Activated T-helper 1 cell treated with anti-CD3 and anti-CD28 coated beads, Interleukin-12 subunit alpha, Interleukin-12 subunit beta, Interleukin-2, Interleukin-4 antibody, amounts not matched to agents 30 ng/mL and 10 ng/mL and 1 ng/mL, durations not matched to agents 14 hours and 24 hours and 36 hours (primary cell): ENCODE data around the gene STIMATE. TPM values are rescaled to one million over a fixed set of nuclear protein-coding genes. Genes with fewer than 3 reads are reported as not detected.

Experiments
- DNase-seq: peaks from one replicate; pipeline ENCODE4 v3.0.0; 2021; ENCODE audit warnings: low spot score
- H3K27ac Mint-ChIP-seq: one replicate; pipeline ENCODE4 v1.8.0; 2021; ENCODE audit warnings: mild to moderate bottlenecking, mixed read lengths
- H3K27me3 Mint-ChIP-seq: one replicate; pipeline ENCODE4 v1.8.0; 2022; ENCODE audit warnings: mild to moderate bottlenecking, moderate library complexity, mixed read lengths; ENCODE audit not compliant: insufficient read depth
- H3K36me3 Mint-ChIP-seq: one replicate; pipeline ENCODE4 v1.8.0; 2021; ENCODE audit warnings: low read depth, mixed read lengths
- H3K4me1 Mint-ChIP-seq: one replicate; pipeline ENCODE4 v1.8.0; 2021; ENCODE audit warnings: low read depth, mixed read lengths
- H3K4me3 Mint-ChIP-seq: one replicate; pipeline ENCODE4 v1.8.0; 2021; ENCODE audit warnings: mild to moderate bottlenecking, moderate library complexity, mixed read lengths
- H3K9me3 Mint-ChIP-seq: one replicate; pipeline ENCODE4 v1.8.0; 2021; ENCODE audit warnings: mixed read lengths
- intact Hi-C: fragments of 100-400 bp; cut with micrococcal nuclease; formaldehyde crosslinking; loops from one replicate; pipeline ENCODE4 v1.15.1; 2024
- total RNA-seq: library from RNA; stranded (reverse); gene quantifications from 2 replicates; pipeline ENCODE4 v1.2.3, GENCODE V29; 2022

Gene STIMATE
- total RNA-seq, 1 donor from 2014 or later: 20.1 TPM

DNA sequence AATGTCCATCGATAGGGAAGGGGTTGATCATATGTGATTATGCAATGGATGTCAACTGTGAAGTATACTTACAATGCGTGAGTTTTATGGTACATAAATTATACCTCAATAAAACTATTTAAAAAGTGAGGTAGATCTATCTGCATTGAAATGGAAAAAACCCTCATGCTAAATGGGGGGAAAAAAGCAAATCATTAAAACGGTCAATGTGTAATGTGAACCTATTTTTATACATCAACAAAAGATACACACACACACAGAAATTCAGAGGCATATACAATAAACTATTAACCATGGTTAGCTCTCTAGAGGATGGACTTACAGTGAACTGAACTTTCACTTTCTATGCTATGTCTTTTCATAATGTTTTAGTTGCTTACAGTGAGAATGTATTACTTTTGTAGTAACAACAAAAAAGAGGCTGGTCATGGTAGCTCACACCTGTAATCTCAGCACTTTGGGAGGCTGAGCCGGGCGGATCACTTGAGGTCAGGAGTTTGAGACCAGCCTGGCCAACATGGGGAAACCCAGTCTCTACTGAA, 23.1 kb downstream of the STIMATE start:
- DNase-seq: no peak
- peaks cover 8% of the 10 kb centered on the region for H3K36me3 Mint-ChIP-seq
- no peak overlapping the region for H3K27ac Mint-ChIP-seq
- H3K4me1 Mint-ChIP-seq: peaks cover 27% of the 10 kb centered on the region
- intact Hi-C loops: loop anchor here (2.0 kb wide), 1 partner anchor 19 kb away; no protein-coding TSS in a partner anchor
- no peak overlapping the region for H3K4me3 Mint-ChIP-seq
- H3K27me3 Mint-ChIP-seq: no peaks in the 10 kb centered on the region
- H3K9me3 Mint-ChIP-seq: no peaks in the 10 kb centered on the region

DNA sequence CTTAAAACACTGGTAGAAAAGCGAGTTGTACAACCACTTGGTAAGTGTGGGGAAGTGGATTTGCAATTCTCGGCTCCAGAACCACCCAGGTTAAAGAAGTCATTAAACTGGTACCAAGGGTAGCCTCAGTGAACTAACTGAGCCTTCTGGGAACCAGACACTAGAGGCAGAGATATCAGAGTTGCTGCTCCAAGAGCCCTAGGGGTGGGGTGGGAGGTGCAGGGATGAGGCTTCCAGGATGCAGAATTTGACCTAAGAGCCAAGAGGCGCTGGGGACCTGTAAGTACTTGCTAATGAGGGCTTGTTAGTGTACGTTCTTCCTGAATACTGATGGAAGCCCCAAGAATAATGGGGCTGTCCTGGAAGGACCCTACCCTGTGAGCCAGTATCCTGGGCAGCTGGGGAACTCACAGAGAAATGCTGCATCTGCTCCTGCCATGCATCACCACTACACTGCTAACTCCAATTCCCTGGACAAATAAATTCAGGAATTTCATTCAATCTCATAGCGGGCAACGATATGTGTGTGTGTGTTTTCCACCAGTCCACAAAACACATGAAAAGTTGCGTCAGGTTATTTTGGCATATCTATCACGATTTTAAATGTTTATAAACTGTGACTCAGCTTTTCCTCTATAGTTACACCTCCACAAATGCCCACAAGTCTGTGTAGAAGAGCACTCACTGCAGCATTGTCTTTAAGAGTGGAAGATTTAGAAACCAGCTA, 23.8 kb downstream of the STIMATE start:
- no peaks in the 10 kb centered on the region for H3K27me3 Mint-ChIP-seq
- H3K4me3 Mint-ChIP-seq: no peak overlapping the region
- intact Hi-C loops: loop anchor here (2.0 kb wide), 1 partner anchor 19 kb away; no protein-coding TSS in a partner anchor
- no peak overlapping the region for H3K27ac Mint-ChIP-seq
- no peak for DNase-seq
- H3K36me3 Mint-ChIP-seq: peaks cover 3% of the 10 kb centered on the region
- peaks cover 27% of the 10 kb centered on the region for H3K4me1 Mint-ChIP-seq
- no peaks in the 10 kb centered on the region for H3K9me3 Mint-ChIP-seq

DNA sequence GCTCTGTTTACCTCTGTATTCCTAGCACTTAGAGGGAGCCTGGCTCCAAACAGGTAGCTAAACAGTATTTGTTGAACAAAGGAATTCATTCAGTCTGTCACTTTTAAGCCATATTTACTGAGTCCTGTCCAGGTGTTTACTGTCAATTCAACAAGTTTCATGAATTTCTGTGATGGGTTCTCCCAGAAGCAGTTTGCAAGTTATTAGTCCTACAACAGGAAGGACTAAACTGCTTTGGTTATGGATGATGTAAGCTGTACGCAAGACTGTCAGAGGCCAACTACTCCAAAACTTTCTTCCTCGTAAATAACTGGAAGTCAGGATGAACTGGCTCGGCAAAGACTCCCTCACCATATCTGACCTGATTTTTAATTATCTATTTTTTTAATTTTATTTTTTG, 25.1 kb downstream of the STIMATE start:
- no peak overlapping the region for H3K4me3 Mint-ChIP-seq
- no peak for DNase-seq
- intact Hi-C loops: no loop called here
- peaks cover 27% of the 10 kb centered on the region for H3K4me1 Mint-ChIP-seq
- no peak overlapping the region for H3K27ac Mint-ChIP-seq
- H3K9me3 Mint-ChIP-seq: no peaks in the 10 kb centered on the region
- peaks cover 2% of the 10 kb centered on the region for H3K36me3 Mint-ChIP-seq
- no peaks in the 10 kb centered on the region for H3K27me3 Mint-ChIP-seq

DNA sequence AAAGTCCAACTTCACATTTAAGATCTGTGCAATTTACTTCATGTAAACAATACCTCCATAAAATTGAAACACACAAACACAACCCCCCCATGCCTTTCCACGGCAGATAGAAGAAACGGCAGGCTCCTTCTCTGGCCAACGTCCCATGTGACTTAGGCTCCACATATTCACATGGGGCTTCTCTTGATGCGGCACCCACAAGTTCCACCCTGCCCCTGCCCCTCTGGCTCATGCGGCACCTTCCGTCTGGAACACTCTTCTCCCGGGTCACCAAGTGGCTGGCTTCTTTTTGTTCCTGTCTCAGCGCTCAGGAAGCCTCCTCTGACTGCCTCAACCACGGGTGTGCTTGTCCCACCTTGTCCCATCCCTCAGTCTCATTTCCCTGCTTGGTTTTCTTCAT, 25.6 kb downstream of the STIMATE start:
- Mint-ChIP-seq H3K36me3 (peaks cover 2% of the 10 kb centered on the region), H3K4me1 (peaks cover 27% of the 10 kb centered on the region), H3K9me3 (no peaks in the 10 kb centered on the region), H3K27me3 (no peaks in the 10 kb centered on the region), H3K4me3 (no peak overlapping the region), H3K27ac (no peak overlapping the region)
- intact Hi-C loops: no loop called here
- DNase-seq: no peak

DNA sequence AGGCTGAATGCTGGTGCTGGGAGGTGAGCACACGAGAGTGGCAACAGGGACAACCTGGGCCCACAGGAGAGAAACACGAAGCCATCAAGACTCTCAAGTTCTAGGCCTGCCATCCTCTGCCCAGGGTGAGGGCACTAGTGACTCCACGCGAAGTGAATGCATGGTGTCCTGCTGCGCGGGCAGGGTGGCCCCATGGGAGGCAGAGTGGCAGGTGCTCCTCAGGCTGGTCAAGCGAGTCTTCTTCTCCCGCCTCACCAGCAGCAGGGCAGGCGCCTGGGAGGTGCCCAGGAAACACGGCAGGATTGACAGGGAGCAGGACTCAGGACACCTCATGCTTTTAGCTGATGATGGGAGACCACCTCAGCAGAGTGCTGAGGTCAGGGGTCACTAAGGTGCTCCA, 26.9 kb downstream of the STIMATE start:
- H3K27me3 Mint-ChIP-seq: no peaks in the 10 kb centered on the region
- H3K4me3 Mint-ChIP-seq: no peak overlapping the region
- H3K27ac Mint-ChIP-seq: no peak overlapping the region
- H3K9me3 Mint-ChIP-seq: no peaks in the 10 kb centered on the region
- no peak for DNase-seq
- H3K4me1 Mint-ChIP-seq: peaks cover 19% of the 10 kb centered on the region
- intact Hi-C loops: no loop called here
- peaks cover 6% of the 10 kb centered on the region for H3K36me3 Mint-ChIP-seq

DNA sequence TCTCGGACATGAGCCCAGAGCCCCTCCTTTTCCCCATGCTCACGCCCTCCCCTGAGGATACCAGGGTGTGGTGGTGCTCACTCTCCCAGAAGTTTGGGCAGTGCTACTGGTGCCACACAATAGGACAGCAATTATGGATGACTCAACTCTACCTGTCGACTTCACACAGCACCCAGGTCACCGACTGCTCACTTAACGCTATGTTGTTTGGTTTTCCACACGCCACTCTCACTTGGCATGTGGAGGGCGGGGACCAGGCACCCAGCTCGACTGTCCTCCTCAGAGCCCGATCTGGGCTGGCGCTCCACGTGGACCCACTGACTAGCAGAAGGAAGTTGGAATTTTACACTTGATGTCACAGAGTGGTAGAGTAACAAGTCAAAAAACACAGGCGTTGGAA, 30.9 kb downstream of the STIMATE start:
- Mint-ChIP-seq H3K4me3 (no peak overlapping the region), H3K4me1 (no peaks in the 10 kb centered on the region), H3K36me3 (peaks cover 6% of the 10 kb centered on the region), H3K27me3 (no peaks in the 10 kb centered on the region), H3K9me3 (peaks cover 3% of the 10 kb centered on the region), H3K27ac (no peak overlapping the region)
- no peak for DNase-seq
- intact Hi-C loops: no loop called here

DNA sequence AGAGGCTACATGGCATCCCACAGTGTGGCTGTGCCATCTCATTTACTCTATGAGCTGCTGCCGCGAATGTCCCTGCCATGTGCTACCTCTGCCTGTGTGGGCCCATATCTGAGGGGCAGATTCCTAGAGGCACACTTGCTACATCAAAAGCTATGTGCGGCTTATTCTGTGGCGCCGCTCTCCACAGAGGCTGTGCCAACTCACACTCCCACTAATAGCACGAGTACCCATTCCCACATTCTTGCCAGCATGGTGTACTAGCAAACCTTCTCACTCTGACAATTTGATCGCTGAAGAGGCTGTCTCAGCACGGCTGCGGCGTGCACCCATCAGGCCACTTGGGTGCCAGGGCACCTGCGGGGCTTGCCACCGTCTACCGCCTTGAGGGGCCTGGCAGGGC, 31.4 kb downstream of the STIMATE start:
- Mint-ChIP-seq H3K27me3 (no peaks in the 10 kb centered on the region), H3K27ac (no peak overlapping the region), H3K9me3 (peaks cover 3% of the 10 kb centered on the region), H3K4me1 (no peaks in the 10 kb centered on the region), H3K36me3 (peaks cover 6% of the 10 kb centered on the region), H3K4me3 (no peak overlapping the region)
- DNase-seq: no peak
- intact Hi-C loops: no loop called here

DNA sequence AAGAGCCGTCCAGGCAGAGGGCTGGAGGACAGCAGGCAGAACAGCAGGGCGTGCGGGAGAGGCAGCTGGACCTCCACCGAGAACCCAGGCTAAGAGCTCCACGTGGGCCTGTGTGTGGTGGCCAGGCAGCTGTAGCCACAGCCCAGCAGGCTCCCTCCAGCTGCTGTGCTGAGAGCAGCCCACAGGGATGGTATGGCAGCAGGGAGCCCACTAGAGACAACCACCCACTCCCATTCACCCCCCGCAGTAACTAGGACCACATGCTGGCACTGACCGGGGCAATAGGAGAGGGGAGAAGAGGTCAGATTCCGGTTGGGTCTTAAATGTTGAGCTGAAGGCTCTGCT, 37.0 kb downstream of the STIMATE start:
- H3K4me3 Mint-ChIP-seq: no peak overlapping the region
- peaks cover 1% of the 10 kb centered on the region for H3K27me3 Mint-ChIP-seq
- H3K27ac Mint-ChIP-seq: no peak overlapping the region
- H3K4me1 Mint-ChIP-seq: no peaks in the 10 kb centered on the region
- peaks cover 3% of the 10 kb centered on the region for H3K9me3 Mint-ChIP-seq
- intact Hi-C loops: no loop called here
- no peak for DNase-seq
- peaks cover 2% of the 10 kb centered on the region for H3K36me3 Mint-ChIP-seq

DNA sequence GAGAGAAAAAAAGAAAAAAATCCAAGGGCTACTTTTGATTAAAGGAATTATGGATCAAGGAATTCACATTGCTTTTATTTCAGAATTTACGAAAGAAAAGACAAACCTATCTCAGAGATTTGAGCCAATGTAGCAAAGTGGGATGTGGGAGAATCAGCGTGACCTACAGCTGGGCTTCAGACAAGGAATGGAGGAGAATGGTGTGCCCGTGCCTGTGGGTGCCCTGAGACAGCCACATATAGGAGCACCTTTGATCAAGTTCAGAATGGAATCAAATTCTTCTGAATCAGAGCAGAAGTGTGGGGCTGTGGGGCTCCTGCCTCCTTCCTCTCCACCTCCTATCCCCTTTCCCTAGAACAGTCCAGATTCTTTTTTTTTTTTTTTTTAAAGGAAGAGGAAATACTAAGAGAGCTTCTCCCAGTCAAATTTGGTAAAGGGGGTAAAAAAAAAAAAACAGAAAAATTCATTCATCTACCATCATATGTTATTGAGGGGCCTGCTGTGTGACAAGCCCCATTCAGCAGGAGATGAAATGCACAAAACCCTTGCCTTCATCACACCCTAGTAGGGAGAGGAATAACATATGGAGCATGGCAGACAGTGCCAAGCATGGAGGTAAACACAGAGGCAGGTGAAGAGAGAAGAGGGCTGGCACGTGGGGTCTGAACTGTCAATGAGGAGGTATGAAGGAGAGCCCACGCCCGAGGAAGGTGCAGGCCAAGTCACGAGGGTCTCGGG, 37.5 kb downstream of the STIMATE start:
- Mint-ChIP-seq H3K4me1 (no peaks in the 10 kb centered on the region), H3K4me3 (no peak overlapping the region), H3K36me3 (peaks cover 2% of the 10 kb centered on the region), H3K27me3 (peaks cover 1% of the 10 kb centered on the region), H3K27ac (no peak overlapping the region), H3K9me3 (peaks cover 3% of the 10 kb centered on the region)
- intact Hi-C loops: no loop called here
- no peak for DNase-seq

DNA sequence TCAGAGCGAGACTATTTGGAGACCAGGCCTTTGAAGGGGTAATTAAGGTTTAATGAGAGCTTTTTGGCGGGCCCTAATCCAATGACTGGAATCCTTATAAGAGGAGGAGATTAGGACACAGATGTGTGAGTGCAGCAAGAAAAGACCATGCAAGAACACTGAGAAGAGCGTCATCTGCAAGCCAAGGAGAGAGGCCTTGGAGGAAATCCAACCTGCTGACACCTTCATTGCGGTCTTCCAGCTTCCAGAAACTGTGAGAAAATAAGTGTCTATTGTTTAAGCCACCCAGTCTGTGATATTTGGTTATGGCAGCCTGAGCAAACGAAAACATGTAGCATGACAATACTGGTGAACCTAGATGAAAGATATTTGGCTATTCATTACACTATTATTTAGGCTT, 39.5 kb downstream of the STIMATE start:
- no peak for DNase-seq
- H3K27ac Mint-ChIP-seq: no peak overlapping the region
- no peak overlapping the region for H3K4me3 Mint-ChIP-seq
- intact Hi-C loops: no loop called here
- H3K36me3 Mint-ChIP-seq: peaks cover 2% of the 10 kb centered on the region
- peaks cover 1% of the 10 kb centered on the region for H3K27me3 Mint-ChIP-seq
- no peaks in the 10 kb centered on the region for H3K4me1 Mint-ChIP-seq
- no peaks in the 10 kb centered on the region for H3K9me3 Mint-ChIP-seq

DNA sequence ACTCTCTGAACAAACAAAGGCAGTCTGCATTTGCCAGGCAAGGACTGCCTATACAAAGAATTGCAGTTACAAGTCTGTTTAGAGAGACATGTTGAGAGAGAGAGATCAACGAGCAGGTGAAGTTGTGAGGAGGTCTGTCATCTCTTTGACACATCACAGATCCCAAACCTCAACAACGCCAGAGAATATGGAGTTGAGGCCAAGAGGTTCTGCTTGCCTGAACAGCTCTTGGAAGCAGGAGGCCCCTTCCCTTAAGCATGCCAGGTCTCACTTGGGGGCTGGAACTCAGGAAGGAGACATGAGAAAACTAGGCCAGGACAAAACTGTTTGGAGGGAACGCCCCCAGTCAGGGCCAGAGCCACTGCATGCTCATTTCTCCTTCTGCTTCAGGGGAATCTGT, 40.2 kb downstream of the STIMATE start:
- Mint-ChIP-seq H3K4me3 (no peak overlapping the region), H3K9me3 (no peaks in the 10 kb centered on the region), H3K27me3 (peaks cover 1% of the 10 kb centered on the region), H3K36me3 (no peaks in the 10 kb centered on the region), H3K27ac (no peak overlapping the region), H3K4me1 (no peaks in the 10 kb centered on the region)
- intact Hi-C loops: no loop called here
- DNase-seq: no peak

DNA sequence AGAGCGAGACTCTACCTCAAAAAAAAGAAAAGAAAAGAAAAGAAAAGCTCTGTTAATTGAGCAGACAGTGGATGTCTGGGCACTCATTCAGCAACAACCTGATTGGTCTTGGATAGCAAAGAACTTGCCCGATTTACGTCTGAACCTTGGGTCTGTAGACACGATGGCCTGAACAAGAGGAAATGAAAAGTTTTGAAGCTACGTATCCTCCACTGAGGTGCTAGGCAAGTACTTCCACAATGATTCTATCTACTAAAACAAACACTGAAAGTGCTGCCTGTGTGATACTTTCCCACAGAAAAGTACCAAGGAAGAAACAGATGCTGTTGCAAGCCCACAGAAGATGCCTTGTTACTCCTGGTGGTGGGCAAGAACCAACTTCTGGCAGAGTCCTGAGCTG, 40.7 kb downstream of the STIMATE start:
- no peak for DNase-seq
- Mint-ChIP-seq H3K4me1 (no peaks in the 10 kb centered on the region), H3K27me3 (peaks cover 1% of the 10 kb centered on the region), H3K9me3 (no peaks in the 10 kb centered on the region), H3K36me3 (no peaks in the 10 kb centered on the region), H3K4me3 (no peak overlapping the region), H3K27ac (no peak overlapping the region)
- intact Hi-C loops: no loop called here

DNA sequence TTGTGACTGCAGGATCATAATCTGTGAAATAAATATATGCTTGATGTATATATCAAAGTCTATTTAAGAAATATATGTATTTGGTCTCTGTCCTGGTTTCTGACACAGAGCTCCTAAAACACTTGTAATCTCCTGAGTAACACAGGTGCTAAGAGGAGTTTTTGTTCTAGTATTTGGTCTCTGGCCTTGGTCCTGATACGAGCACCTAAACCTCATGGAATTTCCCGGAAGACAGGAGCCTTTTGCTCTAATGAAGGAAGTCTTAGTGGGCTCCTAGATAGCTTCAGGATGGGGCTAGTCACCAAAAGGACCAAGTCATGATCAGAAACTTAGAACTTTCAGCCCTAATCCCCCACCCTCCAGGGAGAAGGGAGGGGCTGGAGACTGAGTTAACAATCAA, 43.3 kb downstream of the STIMATE start:
- Mint-ChIP-seq H3K36me3 (no peaks in the 10 kb centered on the region), H3K9me3 (no peaks in the 10 kb centered on the region), H3K4me3 (no peak overlapping the region), H3K27me3 (peaks cover 1% of the 10 kb centered on the region), H3K4me1 (no peaks in the 10 kb centered on the region), H3K27ac (no peak overlapping the region)
- intact Hi-C loops: loop anchor here (5.0 kb wide), 1 partner anchor 43 kb away; the partner anchor contains the start of gene STIMATE
- no peak for DNase-seq
